Activated CD4-positive, CD25-positive, alpha-beta regulatory T cell treated with anti-CD3 and anti-CD28 coated beads, Interleukin-2, amount 50 U/mL, for 72 hours (primary cell): Measurements from ENCODE around the gene WDR7.

Source experiments
- DNase-seq: peaks from one replicate; pipeline ENCODE4 v3.0.0; 2021

Gene WDR7

DNA sequence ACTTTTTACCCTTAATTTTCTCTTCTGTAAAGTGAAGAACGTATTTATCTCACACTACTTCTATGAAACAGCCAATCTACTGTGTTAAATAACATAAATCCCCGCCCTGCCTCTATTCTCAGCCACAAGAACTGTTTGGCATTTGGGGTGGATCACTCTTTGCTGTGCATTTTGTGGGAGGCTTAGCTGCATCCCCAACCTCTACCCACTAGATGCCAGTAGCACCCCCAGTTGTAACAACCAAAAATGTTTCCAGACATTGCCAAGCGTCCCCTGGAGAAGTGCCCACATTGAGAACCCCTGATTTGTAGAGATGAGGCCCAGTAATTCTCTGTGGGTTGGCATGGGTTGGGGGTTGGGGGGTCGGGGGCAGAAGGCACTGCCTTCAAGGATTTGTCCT lies 401.0 kb downstream of the WDR7 start:
- DNase-seq: no peak

DNA sequence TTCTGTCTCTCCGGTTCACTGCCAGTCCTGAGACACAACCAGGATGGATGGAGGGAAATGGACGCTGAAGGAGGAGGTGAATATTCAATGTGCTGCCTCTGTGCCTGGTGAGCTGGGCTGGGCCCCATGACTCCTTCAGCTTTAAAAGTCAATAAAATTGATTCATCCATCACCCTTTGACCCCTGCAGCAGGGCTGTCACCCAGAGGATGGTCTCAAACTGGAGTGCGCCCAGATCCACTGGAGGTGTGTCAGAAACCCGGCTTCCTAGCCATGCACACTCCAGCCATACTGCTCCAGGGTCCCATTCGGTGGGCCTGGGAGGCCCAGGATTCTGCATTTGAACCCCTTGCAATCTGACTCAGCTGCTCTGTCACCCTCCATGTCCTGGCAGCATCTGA lies 401.6 kb downstream of the WDR7 start:
- no peak for DNase-seq

DNA sequence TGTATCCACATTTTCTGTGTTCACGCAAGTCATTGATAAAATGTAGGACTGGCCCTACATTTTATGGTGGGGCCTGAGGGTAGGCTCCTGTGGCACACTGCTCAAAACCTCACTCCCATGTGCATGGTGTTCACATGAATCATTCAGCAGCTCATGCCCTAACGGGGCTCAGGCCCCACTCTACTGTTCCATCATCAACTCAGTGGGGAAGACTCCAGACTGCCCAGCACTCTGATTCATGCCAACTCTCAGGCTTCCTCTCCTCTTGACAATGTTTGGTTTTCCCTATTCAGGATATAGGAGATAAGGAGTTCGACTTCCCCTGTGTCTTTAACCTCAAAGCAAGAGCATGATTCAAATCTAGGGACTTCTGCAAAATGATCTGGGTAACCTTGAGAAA lies 403.7 kb downstream of the WDR7 start:
- no peak for DNase-seq

DNA sequence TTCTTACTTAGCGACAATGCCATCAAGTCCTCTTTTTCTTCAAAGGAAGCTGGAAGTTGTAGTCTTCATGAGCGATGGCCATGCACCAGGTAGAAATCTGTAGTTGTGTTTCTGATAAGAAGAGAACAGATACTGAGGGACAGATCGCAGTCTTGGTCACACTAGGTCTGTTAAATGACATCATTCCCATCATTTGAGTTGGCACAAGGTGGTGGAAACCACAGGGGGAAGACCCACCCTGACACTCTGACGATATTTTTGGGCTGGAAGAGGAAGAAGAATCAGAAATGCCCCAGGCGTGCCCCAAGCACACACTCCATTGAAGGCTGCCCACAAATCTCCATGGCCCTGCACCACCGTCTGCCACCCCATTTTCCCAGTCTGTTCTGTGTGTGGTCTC lies 406.7 kb downstream of the WDR7 start:
- DNase-seq: no peak

DNA sequence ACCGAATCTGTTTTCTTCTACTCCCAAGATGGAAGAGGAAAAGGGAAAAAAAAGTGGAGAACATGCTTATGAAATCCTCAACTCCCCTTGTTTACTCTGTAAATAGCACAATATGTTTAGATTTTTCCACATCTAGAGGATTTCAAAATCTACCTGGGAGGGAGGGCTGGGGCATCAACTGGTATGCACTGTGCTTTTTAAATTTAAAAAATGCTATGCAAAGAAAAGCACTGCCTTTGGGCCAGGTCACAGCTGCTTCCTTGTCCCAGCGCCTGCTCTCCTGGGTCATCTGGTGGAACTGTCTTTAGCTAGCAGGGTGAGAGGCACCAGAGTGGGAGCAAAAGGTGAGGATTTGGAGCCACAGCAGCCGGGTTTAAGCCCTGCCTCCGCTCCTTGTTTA lies 407.6 kb downstream of the WDR7 start:
- DNase-seq: no peak

DNA sequence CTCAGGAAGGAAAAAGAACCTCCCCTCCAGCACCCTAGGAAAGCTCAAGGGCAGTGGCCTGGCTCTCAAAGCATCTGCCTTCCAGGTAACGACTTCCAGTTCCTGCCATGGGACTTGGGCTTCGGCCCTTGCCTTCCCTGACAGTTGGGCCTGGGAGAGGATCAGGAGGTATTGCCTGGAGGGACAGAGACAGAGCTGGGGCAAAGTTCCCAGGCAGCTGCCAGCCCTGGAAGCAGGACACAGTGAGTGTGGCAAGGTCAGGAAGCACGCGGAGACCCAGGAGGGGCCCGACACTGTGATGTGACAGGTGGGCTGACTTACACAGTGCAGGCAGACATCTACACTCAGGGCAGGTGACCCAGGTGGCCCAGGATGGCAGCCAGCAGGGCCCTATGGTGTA lies 408.2 kb downstream of the WDR7 start:
- DNase-seq: no peak

DNA sequence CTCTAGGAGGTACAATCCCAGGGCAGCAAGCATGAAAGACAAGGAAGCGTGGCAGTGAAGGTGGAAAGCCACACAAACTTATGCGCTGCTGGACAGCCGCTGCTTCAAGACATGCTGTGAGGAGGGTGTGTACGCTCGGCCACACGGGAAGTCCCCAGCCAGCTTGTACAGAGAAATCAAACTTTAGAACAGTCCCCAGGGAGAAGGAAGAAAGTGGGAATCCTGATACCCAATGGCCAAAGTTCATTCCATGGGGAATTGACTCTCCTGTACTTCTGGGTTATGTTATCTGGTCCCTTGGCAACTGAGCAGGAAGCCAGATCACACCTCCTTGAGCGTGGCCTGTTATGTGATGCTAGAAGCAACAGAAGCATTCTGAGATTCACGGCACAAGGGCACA lies 409.7 kb downstream of the WDR7 start:
- no peak for DNase-seq

DNA sequence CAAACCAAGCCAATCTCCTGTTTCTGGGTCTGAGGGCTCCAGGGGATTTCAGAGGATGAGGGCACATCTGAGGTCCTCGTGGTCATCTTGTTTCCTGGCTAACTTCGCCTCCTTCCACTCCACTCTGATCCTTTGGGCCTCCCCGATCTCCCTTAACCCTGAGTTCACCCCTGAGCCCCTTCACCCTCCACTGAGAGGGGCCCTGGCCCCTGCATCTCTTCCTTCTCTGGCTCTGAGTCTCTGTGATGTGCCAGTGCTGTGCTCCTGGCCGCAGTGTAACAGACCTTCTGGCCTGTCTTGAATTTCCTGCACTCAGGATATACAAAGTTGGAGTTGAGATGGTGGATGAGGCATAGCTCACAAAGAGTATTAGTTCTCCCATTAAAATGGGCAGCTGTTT lies 411.0 kb downstream of the WDR7 start:
- DNase-seq: no peak

DNA sequence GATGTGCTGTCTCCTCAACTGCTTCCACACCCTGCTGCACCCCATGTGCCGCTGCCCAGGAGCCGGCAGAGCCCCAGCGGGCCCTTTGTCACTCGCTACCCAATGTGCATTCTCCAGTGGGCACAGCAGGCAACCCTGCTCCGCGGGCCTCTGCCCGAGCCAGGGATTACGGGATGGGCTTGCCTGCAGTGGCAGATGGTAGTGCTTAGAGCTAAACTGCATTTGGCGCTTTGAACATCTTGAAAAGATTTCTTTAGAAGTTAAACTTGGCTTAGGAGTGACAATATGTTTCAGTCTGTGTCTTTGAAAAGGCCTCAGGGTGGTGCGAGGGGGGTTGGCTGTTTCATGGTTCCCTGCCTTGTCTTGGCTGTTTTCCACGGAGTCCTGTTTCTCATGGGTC lies 411.7 kb downstream of the WDR7 start:
- DNase-seq: no peak

DNA sequence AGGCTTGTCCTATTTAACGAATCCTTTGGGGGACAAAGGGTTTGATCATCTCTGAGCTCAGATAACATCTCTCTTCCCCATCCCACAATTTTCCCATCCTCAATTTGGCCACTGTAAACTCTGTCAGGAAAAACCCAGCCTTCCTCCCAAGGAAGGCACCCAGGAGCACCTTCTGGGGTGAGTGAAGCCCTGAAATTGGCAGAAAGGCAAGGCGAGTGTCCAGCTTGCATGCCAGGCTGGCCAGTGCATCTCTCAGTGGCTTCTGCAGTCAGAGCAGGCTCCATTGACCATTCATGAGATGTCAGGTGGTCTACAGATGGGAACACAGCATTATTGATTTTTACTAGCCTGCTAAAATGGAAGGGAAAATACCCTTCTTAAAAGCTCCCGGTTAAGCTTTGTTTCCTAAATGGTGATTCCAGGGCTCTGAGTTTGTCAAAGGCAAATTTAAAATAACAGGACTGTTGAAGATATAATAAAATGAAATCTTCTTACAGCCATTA lies 412.5 kb downstream of the WDR7 start:
- no peak for DNase-seq

DNA sequence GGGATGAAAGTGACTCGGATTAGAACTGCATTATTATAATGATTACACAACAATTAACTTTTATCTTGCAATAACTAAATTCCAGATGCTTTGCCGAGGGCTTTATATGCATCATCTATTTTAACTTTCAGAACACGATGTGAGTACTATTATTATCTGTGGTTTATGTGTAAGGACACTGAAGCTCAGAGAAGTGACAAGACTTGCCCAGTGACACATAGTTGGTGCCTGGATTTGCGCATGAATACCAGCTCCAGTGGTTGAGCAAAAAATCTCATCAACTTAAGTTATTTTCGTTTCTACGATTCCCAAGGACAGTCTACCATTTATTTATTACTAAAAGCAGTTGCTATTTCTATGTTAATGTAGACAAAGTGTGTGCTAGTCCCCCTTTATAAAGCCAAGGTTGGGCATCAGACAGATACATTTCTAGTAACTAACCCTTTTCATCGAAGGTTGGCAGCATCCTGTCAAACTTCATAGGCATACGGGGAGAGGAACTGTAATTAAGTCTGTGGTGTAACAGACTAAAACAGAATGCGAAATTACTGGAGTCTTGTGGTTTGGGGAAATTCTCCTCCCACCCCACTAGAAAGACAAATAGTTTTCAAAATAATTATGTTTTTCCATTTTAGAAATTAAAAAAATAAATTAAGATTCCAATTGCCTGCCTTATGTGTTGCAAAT lies 422.5 kb downstream of the WDR7 start:
- DNase-seq: no peak

DNA sequence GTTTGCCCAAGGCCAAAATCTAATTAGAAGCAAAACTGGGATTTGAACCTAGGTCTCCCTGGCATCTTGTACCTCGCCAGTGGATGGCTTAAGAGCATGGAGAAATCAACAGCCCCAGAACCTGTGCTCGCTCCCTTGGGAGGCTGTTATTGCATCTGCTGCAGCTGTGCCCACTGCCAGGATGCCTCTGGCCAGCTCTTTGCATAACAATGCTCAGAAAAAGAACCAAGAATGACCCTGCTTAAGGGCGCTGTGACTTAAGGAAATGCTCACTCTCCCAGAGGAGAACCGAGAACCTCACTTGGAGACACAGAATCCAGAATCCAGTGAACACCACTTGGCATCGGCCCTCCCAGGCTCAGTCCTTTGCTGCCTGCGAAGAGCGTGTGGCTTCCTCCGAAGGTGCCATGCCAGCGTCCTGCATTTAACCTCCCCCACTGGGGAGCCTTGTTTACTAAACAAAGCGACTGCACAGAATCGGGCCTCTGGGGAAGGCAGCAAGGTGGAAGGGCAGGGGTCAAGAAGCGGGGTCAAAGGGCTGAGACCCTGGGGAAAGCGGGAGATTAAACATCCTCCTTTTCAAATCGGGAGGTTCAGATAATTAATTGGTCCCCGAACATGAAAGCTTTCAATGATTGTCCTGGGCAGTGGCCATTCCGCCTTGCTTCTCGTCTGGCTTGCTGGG lies 424.7 kb downstream of the WDR7 start:
- no peak for DNase-seq

DNA sequence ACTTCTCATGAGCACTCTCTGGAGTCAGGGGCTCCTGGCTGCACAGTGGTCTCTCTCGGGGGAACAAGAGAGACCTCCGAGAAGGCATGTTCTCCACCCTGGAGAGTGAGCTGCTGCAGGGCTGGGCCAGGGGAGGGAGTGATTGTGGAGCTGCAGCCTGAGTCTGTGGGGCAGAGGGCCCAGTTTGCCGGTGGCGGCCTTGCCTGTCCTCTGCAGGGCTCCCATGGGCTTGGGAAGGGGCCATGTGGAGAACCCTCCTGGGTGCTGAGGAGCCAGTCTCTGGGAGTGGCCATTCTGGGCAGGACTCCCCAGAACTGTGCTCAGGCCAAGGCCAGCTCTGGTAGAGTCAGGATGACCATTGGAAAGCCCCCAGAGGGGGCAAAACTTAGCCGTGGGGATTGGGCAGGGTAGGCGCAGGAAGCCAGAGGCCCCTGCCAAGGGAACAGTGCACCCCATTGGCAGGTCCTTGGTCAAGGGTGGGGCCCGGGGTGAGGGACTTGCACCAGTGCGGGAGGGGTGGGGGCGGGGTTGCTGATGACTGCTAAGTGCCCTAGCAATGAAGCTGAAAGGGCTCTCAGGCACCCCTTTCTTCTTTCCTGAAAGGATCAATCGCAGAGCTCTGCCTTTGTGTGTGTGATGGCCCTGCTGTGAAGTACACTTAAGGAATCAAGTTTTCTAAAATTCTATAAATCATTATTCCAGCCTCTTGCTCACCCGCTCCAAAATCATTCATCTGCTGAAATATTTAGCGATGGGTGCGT lies 426.0 kb downstream of the WDR7 start:
- DNase-seq: no peak

DNA sequence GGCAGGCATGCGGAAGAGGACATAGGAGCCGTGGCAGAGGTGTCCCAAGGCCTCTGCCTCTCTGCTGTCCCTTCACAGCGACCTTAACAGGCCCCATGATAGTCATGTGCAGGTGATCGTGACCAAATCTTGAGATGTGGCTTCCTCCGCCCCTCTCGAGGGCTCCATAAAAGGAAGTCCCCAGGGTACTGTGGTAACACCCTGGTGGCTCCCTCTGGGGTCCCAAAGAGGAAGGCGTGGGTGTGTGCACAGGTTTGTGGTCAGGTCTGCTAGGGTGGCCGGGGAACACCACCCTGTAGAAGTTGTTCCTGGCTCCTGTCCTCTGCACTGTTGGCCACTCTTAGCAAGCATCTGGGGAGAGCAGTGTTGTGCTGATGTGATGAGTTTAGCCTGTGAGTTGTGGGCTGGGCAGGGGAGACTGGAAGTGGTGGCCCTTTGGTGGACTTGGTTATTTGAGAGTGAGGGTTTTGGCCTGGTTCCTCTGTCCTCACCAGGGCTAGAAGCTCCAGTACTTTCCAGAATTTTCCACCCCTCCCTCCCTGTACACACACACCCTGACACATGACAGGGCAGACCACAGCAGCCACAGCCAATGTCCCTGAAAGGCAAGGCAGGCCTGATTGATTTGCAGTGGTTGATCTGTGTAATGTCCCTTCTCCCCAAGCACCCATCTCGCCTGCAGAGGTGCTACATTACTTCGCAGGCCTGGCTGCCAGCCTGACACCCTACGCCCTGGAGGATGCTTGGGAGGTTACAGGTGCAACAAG lies 426.8 kb downstream of the WDR7 start:
- peak; percentile 41 for DNase-seq

DNA sequence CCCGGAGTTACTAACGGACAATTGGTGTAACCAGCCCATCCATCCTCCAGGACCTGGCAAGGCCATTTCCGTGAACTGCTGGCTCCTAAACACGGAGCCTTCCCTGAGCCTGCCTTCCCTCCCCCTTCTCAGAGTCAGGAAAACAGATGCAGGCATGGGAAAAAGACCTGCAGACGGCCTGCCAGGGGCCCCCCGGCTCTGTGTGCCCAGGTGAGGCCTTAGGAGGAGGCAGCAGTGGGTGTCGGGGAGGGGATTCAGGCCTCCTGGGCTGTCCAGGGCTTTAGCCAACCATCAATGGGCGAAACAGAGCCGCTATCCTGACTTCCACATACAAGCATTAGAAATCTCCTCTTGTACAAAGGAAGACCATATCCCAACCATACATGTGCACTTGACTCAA lies 427.5 kb downstream of the WDR7 start:
- no peak for DNase-seq

DNA sequence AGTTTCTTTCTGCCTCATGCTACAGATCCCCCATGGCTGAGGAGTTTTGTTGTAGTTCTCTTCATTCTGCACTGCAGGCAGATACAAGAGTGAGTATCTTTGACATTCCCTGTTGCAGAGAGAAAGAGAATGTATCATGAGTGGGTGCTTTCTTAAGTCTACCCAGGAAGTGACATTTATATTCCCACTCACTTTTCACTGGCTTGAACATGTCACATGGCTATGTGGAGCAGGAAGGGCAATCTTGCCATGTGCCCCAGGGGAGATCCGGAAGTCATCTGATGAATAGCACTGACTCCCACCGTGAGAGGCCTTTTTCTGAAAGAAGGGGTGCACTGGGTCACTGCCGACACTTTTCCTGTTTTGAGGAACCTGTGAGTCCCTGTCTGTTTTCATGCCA lies 429.3 kb downstream of the WDR7 start:
- no peak for DNase-seq

DNA sequence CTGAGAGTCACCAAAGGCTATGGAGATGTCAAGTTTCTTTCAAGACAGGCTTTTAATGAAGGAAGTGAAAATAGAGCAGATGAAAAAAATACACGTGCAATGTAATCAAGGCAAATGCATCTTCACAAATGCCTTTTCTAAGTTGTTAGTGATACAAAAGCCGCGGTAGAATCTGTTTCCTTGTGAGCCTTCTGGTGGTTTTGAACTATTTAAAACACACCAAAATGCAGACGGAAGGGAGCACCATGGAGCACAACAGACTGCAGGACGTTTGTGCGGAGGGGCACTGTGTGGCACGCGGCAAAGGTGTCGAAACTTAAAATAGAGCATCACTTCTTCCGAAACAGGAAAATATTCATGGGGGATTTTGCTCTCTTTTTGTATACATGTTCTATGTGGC lies 430.7 kb downstream of the WDR7 start:
- no peak for DNase-seq

DNA sequence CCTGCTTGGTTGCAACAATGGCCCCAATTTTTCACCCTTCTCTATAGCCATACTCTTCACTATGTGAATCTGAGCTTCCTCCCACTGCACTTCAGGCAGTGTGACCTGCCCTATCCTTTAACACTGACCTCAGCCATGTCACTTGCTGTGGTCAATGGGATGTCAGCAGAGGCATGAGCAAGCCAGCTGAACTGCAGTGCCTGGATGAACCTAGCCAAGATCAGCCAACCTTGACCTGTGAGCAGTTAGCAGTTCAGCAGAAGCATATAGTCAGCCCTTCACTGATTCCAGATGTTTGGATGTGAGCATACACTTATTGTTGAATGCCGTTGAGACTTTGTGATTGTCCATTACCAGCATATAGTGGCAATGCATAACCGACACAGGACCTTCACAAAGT lies 432.3 kb downstream of the WDR7 start:
- no peak for DNase-seq

DNA sequence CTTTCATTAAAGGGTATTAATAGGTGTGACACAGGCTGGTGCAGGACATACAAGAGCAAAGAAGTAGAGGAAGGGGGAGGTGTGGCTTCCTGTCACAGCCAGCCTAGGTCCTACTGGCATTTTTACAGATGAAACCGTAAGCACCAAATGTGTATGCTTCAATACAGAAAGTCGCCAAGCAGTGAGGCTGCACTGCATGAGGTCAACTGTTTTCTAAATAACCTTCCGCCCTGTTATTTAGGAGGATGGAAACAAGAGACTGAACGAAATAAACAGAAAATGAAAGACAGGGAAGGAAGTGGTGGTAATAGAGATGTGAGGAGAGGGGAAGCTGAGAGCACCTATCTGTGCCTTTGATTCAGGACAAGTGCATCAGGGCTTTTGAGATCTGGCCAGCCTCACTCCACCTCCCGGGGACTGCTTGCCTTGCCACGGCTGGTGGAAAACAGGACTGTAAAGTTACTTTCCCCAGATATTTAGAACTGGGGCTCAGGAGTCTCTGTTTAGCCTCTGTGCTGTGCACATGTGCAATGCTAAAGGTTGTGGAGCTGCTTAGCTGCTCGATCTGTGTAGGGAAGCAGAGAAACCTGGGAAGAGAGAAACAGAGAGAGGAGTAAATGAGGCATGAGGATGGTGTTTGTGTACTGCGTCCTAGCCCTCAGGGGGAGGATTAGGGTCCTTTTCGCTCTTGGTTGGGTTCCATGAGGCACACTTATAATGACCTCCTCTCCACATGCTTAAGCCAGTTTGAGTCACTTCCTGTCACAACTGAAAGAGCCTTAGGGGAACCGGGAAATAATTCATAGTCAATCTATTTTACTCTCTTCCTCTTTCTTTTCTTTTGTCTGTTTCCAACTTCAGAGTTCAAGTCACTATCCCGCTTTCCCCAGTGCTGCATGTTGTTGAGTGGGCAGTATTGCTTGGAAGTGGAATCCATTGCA lies 433.4 kb downstream of the WDR7 start:
- DNase-seq: no peak

DNA sequence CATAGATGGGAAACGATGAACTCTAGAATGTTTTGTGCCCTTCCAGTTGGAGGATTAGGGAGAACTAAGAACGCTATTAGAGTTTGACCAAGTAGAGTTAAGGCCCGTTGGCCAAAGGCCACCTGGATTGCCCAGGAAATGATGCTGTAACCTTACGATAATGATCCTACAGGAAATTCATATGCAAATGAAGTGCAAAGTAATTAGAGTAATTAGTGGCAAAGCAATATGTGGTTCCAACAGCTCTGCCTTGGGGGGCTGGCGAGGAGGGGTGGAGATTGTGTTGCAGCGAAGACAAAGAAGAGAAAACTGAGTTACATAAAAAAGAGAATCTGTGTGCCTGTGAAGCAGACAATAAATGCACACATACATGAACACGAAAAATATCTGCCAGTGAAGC lies 434.2 kb downstream of the WDR7 start:
- no peak for DNase-seq

DNA sequence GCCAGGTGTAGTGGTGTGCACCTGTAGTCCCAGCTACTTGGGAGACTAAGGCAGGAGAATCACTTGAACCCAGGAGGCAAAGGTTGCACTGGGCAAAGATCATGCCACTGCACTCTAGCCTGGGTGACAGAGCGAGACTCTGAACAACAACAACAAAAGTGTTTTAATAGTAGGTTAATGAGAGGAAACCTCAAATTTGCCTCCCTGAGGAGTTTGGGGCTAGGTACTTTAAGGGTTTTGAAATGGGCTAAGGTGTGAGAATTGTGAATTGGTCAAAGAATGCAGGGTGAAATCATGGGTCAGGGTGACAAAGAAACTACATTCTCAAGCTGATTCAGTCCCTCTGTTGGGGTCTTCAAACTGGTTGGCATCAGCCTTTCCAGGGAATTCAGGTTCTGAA lies 435.0 kb downstream of the WDR7 start:
- no peak for DNase-seq
